Femur (tissue), 1 donor: Measurements from ENCODE around the gene GGCT.

Source experiments
- DNase-seq: peaks from one replicate; pipeline ENCODE4 v3.0.0-alpha.2; 2017

The GGCT gene

GRCh38 chr7:30476459-30477145, 28.0 kb downstream of the GGCT start:
- no peak for DNase-seq

- DNase-seq, result no peak
These were observed 29.0 kb downstream of the GGCT start for GRCh38 chr7:30475580-30475979.

- DNase-seq, result no peak
These were observed 29.7 kb downstream of the GGCT start for GRCh38 chr7:30474893-30475292.

- no peak for DNase-seq
These were observed 30.1 kb downstream of the GGCT start for GRCh38 chr7:30474485-30474884.

- DNase-seq, result no peak
These were observed 30.7 kb downstream of the GGCT start for GRCh38 chr7:30473903-30474302.

GRCh38 chr7:30472784-30473775, 31.5 kb downstream of the GGCT start:
- no peak for DNase-seq

- DNase-seq, result no peak
These were observed 32.4 kb downstream of the GGCT start for GRCh38 chr7:30472081-30472783.

GRCh38 chr7:30471205-30471604, 33.4 kb downstream of the GGCT start:
- DNase-seq, result no peak

GRCh38 chr7:30470771-30471170, 33.9 kb downstream of the GGCT start:
- peak; percentile 47 for DNase-seq

GRCh38 chr7:30470163-30470770, 34.4 kb downstream of the GGCT start:
- no peak for DNase-seq

- DNase-seq, result peak; percentile 90
These were observed 35.3 kb downstream of the GGCT start for GRCh38 chr7:30469303-30469702.

GRCh38 chr7:30468791-30469190, 35.8 kb downstream of the GGCT start:
- DNase-seq, result no peak

- DNase-seq, result no peak
These were observed 36.6 kb downstream of the GGCT start for GRCh38 chr7:30468041-30468440.

GRCh38 chr7:30467271-30467670, 37.4 kb downstream of the GGCT start:
- no peak for DNase-seq

GRCh38 chr7:30466266-30466665, 38.4 kb downstream of the GGCT start:
- no peak for DNase-seq

- no peak for DNase-seq
These were observed 38.8 kb downstream of the GGCT start for GRCh38 chr7:30465811-30466180.

- no peak for DNase-seq
These were observed 39.4 kb downstream of the GGCT start for GRCh38 chr7:30465046-30465810.

GRCh38 chr7:30464231-30464671, 40.4 kb downstream of the GGCT start:
- peak; percentile 51 for DNase-seq

GRCh38 chr7:30463405-30464145, 41.1 kb downstream of the GGCT start:
- DNase-seq, result no peak

GRCh38 chr7:30462179-30462578, 42.5 kb downstream of the GGCT start:
- DNase-seq, result no peak

GRCh38 chr7:30460246-30460633, 44.4 kb downstream of the GGCT start:
- DNase-seq, result no peak
